Stimulated activated naive CD4-positive, alpha-beta T cell treated with Interleukin-2 at 50 U/mL for 16 hours (primary cell): ENCODE measurements around the gene MAPK6.

Experiments
- DNase-seq: peaks from one replicate; lab custom pipeline; 2025; lab: John Stamatoyannopoulos, UW

MAPK6 gene

GRCh38 chr15:52010633-52011595, 8.1 kb upstream of the MAPK6 start:
- peak; percentile 58 for DNase-seq

DNA sequence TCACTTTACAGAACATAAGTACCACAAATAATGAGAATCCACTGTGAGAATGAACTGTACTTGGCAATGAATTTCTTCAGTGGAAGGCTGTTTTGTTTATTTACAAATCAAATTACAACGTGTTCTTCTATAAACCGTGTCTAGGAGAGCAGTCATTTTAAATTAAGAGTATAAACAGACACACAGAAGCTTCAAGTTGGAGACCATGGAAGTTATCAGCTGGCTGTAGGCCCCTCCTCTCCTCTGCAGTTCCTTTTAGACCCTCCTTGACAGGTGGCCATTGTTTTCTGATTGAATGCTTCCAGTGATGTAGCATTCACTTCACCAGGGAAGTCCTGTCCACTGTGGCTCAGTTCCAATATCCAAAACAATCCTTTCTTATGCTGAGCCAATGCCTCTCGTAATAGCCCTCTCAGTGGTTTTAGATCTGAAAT, 7.3 kb upstream of the MAPK6 start:
- DNase-seq: no peak

DNA sequence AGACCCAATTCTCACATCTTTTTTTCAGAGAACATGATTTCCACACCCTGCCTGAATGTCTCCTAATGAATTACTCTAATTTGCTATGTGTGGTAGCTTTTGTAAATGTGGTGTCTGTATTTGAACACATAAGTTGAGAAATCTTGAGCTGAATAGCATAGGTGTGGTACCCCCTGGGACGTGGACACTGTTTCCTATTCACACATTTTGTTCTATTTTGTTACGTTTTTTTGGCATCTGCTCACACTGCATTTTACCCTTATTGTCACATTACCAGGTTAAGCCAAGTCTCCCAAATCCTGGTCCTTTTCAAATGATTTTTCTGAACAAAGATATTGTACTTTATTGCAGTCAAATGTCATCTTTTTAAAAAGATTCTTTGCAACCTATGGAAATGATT, 6.8 kb upstream of the MAPK6 start:
- DNase-seq: no peak

DNA sequence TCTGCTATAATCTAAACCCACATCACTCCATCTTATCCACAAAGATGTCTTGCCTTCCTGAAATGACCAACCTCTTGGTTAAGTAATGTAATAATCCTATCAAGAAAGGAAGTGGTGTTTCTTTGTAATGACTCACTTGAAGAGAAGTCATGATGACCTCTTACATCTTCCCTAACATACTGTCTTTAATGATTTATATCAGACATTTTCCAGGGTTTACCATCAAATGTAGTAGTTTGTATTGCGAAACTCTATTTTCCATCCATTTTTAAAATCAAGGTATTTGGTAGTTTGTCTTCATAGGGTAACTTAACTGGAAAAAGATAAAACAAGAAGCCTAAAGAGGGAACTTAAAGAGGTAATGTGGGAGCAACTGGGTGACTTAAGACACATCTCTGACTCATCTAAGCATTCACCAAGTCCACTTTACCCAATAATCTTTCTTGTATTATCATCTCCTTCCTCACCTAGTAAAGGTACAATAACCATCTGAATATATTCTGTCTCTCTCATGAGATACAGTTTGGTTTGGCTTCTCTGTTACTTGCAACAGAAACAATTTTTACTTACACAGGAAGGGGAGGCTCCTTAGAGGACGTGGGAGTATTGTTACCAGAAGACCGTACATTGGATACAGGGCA, 5.7 kb upstream of the MAPK6 start:
- DNase-seq: no peak

DNA sequence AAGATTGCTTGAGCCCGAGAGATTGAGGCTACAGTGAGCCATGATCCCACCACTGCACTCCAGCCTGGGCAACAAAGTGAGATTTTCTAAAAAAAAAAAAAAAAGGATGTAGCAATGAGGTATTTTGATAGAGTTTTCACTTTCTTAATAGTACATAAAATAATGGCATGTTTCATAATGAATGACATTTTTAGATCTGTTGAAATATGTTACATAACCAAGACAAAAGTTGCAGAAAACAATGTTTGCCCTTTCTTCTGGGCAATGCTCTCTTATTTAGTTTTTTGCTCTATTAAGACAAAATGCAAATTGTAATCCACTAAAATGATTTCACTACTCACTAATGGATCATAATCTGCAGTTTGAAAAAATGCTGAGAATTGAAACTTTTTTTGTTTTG, 4.4 kb upstream of the MAPK6 start:
- no peak for DNase-seq

GRCh38 chr15:52016316-52016715, 2.7 kb upstream of the MAPK6 start:
- no peak for DNase-seq

GRCh38 chr15:52018244-52018643, 775 bp upstream of the MAPK6 start:
- no peak for DNase-seq

- peak; percentile 70 for DNase-seq
Measured at GRCh38 chr15:52019394-52020220, 588 bp downstream of the MAPK6 start.

DNA sequence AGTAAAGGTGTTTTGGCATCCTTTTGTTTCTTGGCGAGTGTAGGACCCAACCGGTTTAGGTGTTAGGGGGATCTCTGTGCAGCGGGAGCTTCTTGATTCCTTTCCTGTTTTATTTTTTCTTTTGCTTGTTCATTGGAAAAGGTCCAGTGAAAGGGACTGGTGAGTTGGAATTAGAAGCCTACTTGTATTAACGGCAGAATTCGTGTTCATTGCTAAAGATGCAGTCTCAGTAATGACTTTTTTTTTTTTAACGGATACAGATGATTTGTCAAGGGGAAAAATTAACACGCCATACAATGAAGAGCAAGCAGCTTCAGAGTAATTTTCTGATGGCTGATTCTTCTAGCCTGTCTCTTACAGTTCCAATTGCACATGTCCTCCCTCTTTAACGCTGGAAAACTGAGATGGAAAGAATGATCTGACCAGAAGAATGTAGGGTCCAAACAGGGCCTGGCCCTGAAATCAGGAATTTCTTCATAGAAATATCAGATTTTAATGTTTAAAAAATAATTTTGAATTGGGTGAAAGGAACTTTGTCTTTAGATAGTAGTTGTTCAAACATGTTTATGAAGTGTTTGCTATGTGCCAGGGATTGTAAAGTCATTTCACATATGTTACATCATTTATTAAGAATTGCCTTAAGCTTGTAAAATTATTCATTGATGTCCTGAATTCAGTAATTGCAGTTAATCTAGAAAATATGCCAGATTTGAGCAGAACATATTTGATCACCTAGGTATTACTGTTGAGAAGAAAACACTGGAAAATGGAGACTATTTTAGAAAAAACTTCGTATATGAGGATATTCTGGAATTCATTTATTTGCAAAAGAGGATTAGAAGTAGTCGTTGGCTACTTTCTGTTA, 1.4 kb downstream of the MAPK6 start:
- no peak for DNase-seq

DNA sequence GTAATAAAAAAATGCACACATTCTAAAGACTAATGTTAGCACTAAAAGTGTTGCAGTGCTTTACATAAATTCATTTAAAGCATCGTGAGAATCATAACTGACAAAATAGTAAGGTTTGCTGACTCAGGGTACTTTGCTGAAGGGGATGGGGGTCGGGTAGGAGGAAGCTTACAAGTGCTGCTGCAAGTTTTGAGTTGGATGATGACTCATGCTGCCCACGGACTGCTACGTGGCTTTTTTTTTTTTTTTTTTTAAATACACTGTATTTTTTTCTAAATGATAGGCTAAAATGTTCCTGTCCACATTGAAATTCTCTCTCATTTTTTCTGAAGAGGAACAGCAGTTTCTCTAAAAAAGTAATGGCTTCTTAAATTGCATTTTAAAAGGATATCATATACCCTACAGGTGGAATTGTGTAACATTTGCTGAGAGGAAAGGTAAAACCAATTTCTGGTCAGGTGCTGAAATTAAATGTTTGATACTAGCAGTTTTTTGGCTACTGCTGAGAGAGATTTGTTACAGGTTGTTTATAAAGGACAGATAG, 2.2 kb downstream of the MAPK6 start:
- DNase-seq: peak; percentile 68

GRCh38 chr15:52021892-52022540, 3.0 kb downstream of the MAPK6 start:
- DNase-seq: no peak

DNA sequence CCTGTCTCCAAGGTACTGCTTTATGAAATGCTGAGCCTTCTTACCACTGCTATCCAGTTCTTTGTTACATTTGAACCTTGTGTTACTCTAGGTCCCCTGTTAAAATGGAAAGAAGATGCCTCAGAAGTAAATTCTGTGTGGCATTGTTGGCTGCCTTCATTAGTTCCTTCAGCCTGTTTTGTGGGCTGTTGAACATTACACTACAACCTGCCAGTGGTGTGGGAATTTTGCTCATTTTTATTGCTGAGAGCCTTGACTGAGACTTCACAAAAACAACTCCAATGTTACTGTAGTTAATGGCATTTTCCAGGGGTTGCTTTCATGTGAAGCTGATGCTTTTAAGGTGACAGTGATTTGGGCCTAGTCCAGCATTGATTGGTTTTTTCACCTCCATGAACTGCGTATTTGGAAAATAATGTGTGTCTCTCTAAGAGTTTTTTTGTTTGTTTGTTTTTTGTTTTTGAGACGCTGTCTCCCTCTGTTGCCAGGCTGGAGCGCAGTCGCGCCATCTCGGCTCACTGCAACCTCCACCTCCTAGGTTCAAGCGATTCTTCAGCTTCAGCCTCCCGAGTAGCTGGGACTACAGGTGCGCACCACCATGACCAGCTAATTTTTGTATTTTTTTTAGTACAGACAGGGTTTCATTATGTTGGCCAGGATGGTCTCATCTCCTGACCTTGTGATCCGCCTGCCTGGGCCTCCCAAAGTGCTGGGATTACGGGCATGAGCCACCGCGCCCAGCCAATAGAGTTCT, 4.3 kb downstream of the MAPK6 start:
- DNase-seq: no peak

- no peak for DNase-seq
Measured at GRCh38 chr15:52028431-52029093, 9.5 kb downstream of the MAPK6 start.

- no peak for DNase-seq
Measured at GRCh38 chr15:52030010-52030409, 11.0 kb downstream of the MAPK6 start.

- DNase-seq: no peak
Measured at GRCh38 chr15:52031556-52031955, 12.5 kb downstream of the MAPK6 start.

DNA sequence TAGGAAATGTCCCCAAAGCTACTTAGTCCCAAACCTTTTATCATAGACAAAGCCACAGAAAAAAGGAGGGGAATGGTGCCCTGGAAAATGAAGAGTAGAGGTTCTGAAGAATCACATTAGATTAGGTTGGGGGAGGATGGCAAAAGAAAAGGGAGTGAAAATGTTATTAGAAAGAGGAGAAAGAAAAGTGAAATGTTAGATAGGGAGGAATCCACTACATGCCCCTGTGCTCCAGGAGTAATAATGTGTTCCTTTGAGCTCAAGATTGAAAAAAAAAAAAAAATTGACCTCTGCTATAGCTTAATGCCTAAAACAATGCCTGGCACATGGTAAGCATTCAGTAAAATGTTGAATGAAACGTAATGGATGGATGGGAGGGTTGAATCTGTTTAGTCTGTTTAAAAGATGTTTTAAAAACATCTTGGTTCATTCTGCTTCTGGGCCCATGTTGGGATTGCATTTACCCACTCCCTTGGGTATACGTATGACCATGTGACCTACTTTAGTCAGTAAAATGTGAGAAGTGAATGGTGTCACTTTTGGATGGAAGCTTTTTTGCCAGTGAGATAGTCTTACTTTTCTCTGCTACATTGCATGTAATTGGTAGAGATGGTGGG, 19.0 kb downstream of the MAPK6 start:
- no peak for DNase-seq

DNA sequence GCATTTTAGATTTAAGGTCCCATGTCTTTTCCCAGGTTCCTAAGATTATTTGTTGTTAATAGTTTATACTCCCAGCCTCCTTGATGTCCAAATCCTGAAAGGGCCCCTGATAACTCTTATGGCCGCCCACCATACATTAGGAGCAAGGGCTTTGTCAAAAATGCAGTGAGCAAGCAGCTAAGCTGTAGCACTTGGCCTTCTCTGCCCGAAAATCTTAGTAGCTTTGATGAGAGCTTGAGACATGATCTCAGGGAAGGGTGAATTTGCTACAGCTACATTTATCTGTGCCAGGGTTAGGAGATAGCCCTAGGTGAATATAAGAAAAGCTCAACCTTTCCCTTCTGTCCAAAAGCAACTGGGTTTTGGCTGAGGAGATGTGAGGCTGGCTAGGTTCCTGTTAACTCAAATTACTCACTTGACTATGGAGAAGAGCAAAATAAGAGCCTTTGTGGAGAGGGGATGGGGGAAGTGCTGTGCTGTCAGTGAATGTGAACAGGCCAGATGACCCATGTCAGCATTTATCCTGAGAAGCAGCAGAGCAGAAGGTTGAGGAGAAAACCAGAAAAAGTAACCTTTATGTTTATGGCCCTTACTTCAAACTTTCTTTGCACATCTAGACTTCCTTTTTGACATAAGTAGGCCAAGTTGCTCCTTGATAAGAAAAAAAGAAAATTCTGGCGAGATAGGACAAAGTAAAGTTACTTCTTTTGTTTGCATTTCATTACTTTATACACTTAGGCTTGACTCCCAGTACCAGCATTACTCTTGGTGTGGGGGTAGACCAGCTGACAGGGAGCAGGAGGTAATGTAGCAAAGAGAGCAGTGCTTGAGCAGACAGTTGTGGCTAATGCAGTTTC, 21.1 kb downstream of the MAPK6 start:
- DNase-seq: no peak
